Liver (tissue), 9 donors: Measurements from ENCODE around the gene CNTN1. TPM values are rescaled to one million over a fixed set of nuclear protein-coding genes. Genes with fewer than 3 reads are reported as not detected.

ENCODE experiments used
- DNase-seq: peaks from one replicate; pipeline ENCODE4 v3.0.0-alpha.2; 2017; ENCODE audit warnings: low spot score
- H3K27ac ChIP-seq, 2 donors: one replicate each; pipeline ENCODE4 v1.7.0; 2013; ENCODE audit warnings: inconsistent platforms in 2 of 2, low read length in 2 of 2, control low read depth in 1 of 2, low read depth in 1 of 2, mild to moderate bottlenecking in 1 of 2
- H3K27me3 ChIP-seq, 4 donors: one replicate each; pipeline versions ENCODE4 v1.6.1 to v1.7.0; 2013; ENCODE audit warnings: low read length in 3 of 4, inconsistent platforms in 1 of 4, mild to moderate bottlenecking in 1 of 4, moderate library complexity in 1 of 4; ENCODE audit not compliant: control insufficient read depth in 4 of 4, insufficient read depth in 4 of 4
- H3K36me3 ChIP-seq, 4 donors: one replicate each; pipeline versions ENCODE4 v1.6.1 to v1.7.0; 2013; ENCODE audit warnings: low read length in 3 of 4, mild to moderate bottlenecking in 3 of 4, low read depth in 1 of 4, moderate library complexity in 1 of 4; ENCODE audit not compliant: control insufficient read depth in 4 of 4, insufficient read depth in 3 of 4
- H3K4me1 ChIP-seq, 4 donors: one replicate each; pipeline versions ENCODE4 v1.6.1 to v1.7.0; 2013; ENCODE audit warnings: low read length in 3 of 4, mild to moderate bottlenecking in 3 of 4, moderate library complexity in 1 of 4; ENCODE audit not compliant: control insufficient read depth in 4 of 4, insufficient read depth in 4 of 4
- H3K4me3 ChIP-seq, 3 donors: one replicate each; pipeline versions ENCODE4 v1.6.1 to v1.7.0; 2013; ENCODE audit warnings: low read length in 3 of 3, control low read depth in 1 of 3, low read depth in 1 of 3, mild to moderate bottlenecking in 1 of 3
- H3K9ac ChIP-seq, 2 donors: one replicate each; pipeline ENCODE4 v1.7.0; 2013; ENCODE audit warnings: low read length in 2 of 2, mild to moderate bottlenecking in 2 of 2, moderate library complexity in 2 of 2, control low read depth in 1 of 2, low read depth in 1 of 2
- H3K9me3 ChIP-seq, 4 donors: one replicate each; pipeline versions ENCODE4 v1.6.1 to v1.7.0; 2013; ENCODE audit warnings: low read length in 3 of 4; ENCODE audit not compliant: control insufficient read depth in 4 of 4
- ATF3 ChIP-seq: IDR thresholded peaks from 2 replicates; pipeline ENCODE4 v1.6.1; 2016; ENCODE audit warnings: antibody characterized with exemption
- CTCF ChIP-seq: fragments of 150-350 bp; IDR thresholded peaks from 2 replicates; pipeline ENCODE4 v1.5.1; 2017; ENCODE audit warnings: improper control_type of control experiment, low read depth, low read length; ENCODE audit not compliant: missing input control
- EGR1 ChIP-seq, 2 donors: IDR thresholded peaks; 2 replicates each; pipeline ENCODE4 v1.6.1; 2016 to 2018; ENCODE audit warnings: antibody characterized with exemption in 2 of 2, low read depth in 2 of 2
- FOXA1 ChIP-seq: IDR thresholded peaks from 2 replicates; pipeline ENCODE4 v1.6.1; 2016; ENCODE audit warnings: antibody characterized with exemption
- FOXA2 ChIP-seq: IDR thresholded peaks from 2 replicates; pipeline ENCODE4 v1.6.1; 2016; ENCODE audit warnings: antibody characterized with exemption
- GABPA ChIP-seq, 2 donors: IDR thresholded peaks in 1 of 2; conservative IDR thresholded peaks in 1 of 2; 2 replicates each; pipeline ENCODE4 v1.6.1; 2016; ENCODE audit warnings: antibody characterized with exemption in 2 of 2, mild to moderate bottlenecking in 1 of 2, moderate library complexity in 1 of 2
- HNF4A ChIP-seq, 2 donors: conservative IDR thresholded peaks; 2 replicates each; pipeline ENCODE4 v1.6.1; 2016; ENCODE audit warnings: antibody characterized with exemption in 2 of 2, mild to moderate bottlenecking in 2 of 2
- HNF4G ChIP-seq: IDR thresholded peaks from 2 replicates; pipeline ENCODE4 v1.6.1; 2016; ENCODE audit warnings: antibody characterized with exemption
- JUND ChIP-seq, 2 donors: IDR thresholded peaks; 2 replicates each; pipeline ENCODE4 v1.6.1; 2016; ENCODE audit warnings: antibody characterized with exemption in 2 of 2
- MAX ChIP-seq: IDR thresholded peaks from 2 replicates; pipeline ENCODE4 v1.6.1; 2016; ENCODE audit warnings: antibody characterized with exemption
- NR2F2 ChIP-seq: IDR thresholded peaks from 2 replicates; pipeline ENCODE4 v1.6.1; 2016; ENCODE audit warnings: antibody characterized with exemption
- RAD21 ChIP-seq, 2 donors: IDR thresholded peaks; 2 replicates each; pipeline ENCODE4 v1.6.1; 2016; ENCODE audit warnings: antibody characterized with exemption in 2 of 2, mild to moderate bottlenecking in 2 of 2
- REST ChIP-seq: IDR thresholded peaks from 2 replicates; pipeline ENCODE4 v1.6.1; 2016; ENCODE audit warnings: antibody characterized with exemption, mild to moderate bottlenecking
- RXRA ChIP-seq, 2 donors: IDR thresholded peaks; 2 replicates each; pipeline ENCODE4 v1.6.1; 2017 to 2018; ENCODE audit warnings: antibody characterized with exemption in 2 of 2, mild to moderate bottlenecking in 1 of 2
- SP1 ChIP-seq: IDR thresholded peaks from 2 replicates; pipeline ENCODE4 v1.6.1; 2018; ENCODE audit warnings: antibody characterized with exemption, mild to moderate bottlenecking
- TAF1 ChIP-seq: conservative IDR thresholded peaks from 2 replicates; pipeline ENCODE4 v1.6.1; 2016; ENCODE audit warnings: antibody characterized with exemption, mild to moderate bottlenecking
- YY1 ChIP-seq: IDR thresholded peaks from 2 replicates; pipeline ENCODE4 v1.6.1; 2016; ENCODE audit warnings: antibody characterized with exemption, mild to moderate bottlenecking
- ZBTB33 ChIP-seq: IDR thresholded peaks from 2 replicates; pipeline ENCODE4 v1.6.1; 2016; ENCODE audit warnings: antibody characterized with exemption
- polyA plus RNA-seq, 2 donors: library from polyadenylated mRNA; stranded (reverse) in 1 of 2; unstranded in 1 of 2; fragments of 200-250 nt in 1 of 2; fragments of >200 nt in 1 of 2; fragmentation: Nextera tagmentation in 1 of 2; extraction: Ambion mirVana in 1 of 2; gene quantifications; one replicate each; pipeline versions ENCODE4 v1.2.1 to v1.2.3, GENCODE V29; 2013 to 2015
- total RNA-seq, 2 donors: library from RNA; depleted of rRNA; stranded (reverse); fragments of >200 nt; gene quantifications; one replicate each; pipeline ENCODE4 v1.2.3, GENCODE V29; 2014
- donor health status: healthy.
- donor health status: healthy.
- donor health status: healthy.
- donor health status: healthy.
- donor health status: healthy.

The CNTN1 gene
- total and polyA plus RNA-seq, 4 donors: 0.03 to 1.2 (median 0.43) TPM

- no peak overlapping the region for H3K4me3 ChIP-seq
- no peak overlapping the region for H3K27ac ChIP-seq
- no peaks in the 10 kb centered on the region for H3K9me3 ChIP-seq
- no peaks in the 10 kb centered on the region for H3K4me1 ChIP-seq
- TF ChIP-seq HNF4G: no peak
- no peak for TF ChIP-seq MAX
- TF ChIP-seq CTCF: no peak
- TF ChIP-seq ATF3: no peak
- TF ChIP-seq NR2F2: no peak
- H3K27me3 ChIP-seq: peaks cover 0 to 3% (median 1%) of the 10 kb centered on the region in 4 donors
- H3K9ac ChIP-seq: no peak overlapping the region
- H3K36me3 ChIP-seq: no peaks in the 10 kb centered on the region
- no peak for DNase-seq
Observed at GRCh38 chr12:40980427-40980961, 288.3 kb downstream of the CNTN1 start.

- no peak overlapping the region for H3K9ac ChIP-seq
- no peak overlapping the region for H3K27ac ChIP-seq
- peaks cover 0 to 2% (median 0%) of the 10 kb centered on the region in 4 donors for H3K27me3 ChIP-seq
- H3K4me3 ChIP-seq: no peak overlapping the region
- H3K9me3 ChIP-seq: no peaks in the 10 kb centered on the region
- no peaks in the 10 kb centered on the region for H3K4me1 ChIP-seq
- no peaks in the 10 kb centered on the region for H3K36me3 ChIP-seq
- TF ChIP-seq ZBTB33 (no peak), RXRA (IDR thresholded peaks at IDR 0.05) (no peak), NR2F2 (no peak), REST (no peak), EGR1 (IDR thresholded peaks at IDR 0.05; ENCODE audit: low read depth in 2 of 2) (no peak), FOXA2 (no peak), MAX (no peak), HNF4G (no peak), SP1 (no peak), ATF3 (no peak), TAF1 (no peak), HNF4A (conservative IDR thresholded peaks at IDR 0.05) (no peak), JUND (IDR thresholded peaks at IDR 0.05) (no peak), FOXA1 (no peak), CTCF (no peak), RAD21 (IDR thresholded peaks at IDR 0.05) (no peak), YY1 (no peak), GABPA (IDR thresholded peaks at IDR 0.05 in 1 of 2, conservative IDR thresholded peaks at IDR 0.05 in 1 of 2) (no peak)
- DNase-seq: no peak
Observed at GRCh38 chr12:40986001-40986400, 293.8 kb downstream of the CNTN1 start.
